HL-60/S4 treated with phorbol 12-myristate 13-acetate at 8.2 ng/mL for 4 days and 3 days (cell line): Measurements from ENCODE around the gene ZNF3.

Experiments used
- in situ Hi-C: fragments of 300-500 bp; cut with MboI; formaldehyde crosslinking; loops from 2 replicates; pipeline ENCODE4 v1.15.0; 2022; ENCODE audit warnings: low sequenced_read_pairs

The ZNF3 gene

GRCh38 chr7:100081535-100082102 lies at the start of gene ZNF3:
TSS of gene ZNF3 (minus strand) at chr7:100081723. CDS start at chr7:100077357, 4,366 bp downstream.
- in situ Hi-C loops = no loop called here

DNA sequence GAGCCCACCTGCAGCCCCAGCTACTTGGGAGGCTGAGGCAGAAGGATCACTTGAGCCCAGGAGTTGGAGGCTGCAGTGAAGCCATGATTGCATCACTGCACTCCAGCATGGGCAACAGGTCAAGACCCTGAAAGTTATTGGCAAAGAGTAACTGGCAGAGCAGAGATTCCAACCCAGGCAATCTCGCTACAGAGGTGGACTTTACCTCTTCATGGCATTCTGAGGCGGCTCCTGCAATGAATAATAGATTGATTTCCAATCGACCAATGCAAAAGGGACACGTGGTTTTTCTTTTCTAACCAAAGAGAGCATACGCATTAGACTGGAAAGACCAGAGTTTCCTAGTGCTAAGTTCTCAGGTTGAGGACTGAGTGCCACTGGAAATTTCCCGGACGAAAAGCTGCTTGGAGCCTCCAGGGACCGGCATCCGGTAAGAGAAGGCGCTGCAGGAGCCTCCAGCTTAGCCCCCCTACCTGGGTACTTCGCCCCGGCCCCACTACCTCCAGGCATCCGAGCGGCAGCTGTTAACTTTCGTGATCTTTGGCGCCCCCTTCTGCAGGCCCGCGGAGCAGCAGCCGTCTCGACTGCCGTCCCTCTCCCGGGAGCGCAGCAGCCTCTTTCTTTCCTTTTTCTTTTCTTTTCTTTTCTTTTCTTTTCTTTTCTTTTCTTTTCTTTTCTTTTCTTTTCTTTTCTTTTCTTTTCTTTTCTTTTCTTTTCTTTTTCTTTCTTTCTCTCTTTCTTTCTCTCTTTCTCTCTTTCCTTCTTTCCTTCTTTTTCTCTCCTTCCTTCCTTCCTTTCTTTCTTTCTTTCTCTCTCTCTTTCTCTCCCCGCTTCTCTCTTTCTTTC lies 49.3 kb upstream of the ZNF3 start:
- in situ Hi-C loops = loop anchor here (10.0 kb wide), 1 partner anchor 74 kb away; no protein-coding TSS in a partner anchor

- in situ Hi-C loops = loop anchor here (10.0 kb wide), 1 partner anchor 75 kb away; no protein-coding TSS in a partner anchor
These were observed 48.7 kb upstream of the ZNF3 start for GRCh38 chr7:100130220-100130607.

GRCh38 chr7:100128637-100128963 lies 47.1 kb upstream of the ZNF3 start:
- in situ Hi-C loops = no loop called here

DNA sequence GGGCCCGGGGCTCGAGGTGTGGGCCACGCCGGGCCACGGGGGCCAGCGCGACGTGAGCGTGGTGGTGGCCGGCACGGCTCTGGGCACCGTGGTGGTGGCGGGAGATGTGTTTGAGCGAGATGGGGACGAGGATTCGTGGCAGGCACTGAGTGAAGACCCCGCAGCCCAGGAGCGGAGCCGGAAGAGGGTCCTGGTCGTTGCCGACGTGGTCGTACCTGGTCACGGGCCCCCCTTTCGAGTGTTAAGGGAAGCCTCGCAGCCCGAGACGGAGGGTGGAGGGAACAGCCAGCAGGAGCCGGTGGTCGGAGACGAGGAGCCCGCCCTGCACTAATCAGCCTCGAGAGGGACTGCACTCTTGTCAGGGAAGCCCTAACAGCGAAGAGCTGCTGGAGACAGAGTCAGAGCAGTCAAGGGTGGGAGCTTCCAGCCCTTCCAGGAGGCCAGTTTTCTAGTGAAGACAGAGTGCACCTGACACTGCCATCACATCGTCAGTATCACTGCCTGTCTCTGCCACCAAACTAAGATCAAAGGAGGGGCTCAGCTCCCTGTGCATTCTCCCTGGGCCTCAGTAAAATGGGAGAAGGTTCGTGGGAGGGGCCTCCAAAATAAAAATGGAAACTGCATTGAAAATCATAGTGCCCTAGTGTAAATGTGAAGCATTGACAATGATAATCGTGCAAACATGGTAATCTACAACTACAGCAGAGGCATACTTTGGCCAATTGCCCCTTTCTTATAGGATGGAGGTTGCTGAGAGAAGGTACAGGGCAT lies 46.5 kb upstream of the ZNF3 start:
- in situ Hi-C loops = no loop called here

GRCh38 chr7:100126931-100127865 lies 45.7 kb upstream of the ZNF3 start, which contains the start of gene MBLAC1:
TSS of gene MBLAC1 (plus strand) at chr7:100126967. CDS start at chr7:100127396, 429 bp downstream.
- in situ Hi-C loops = no loop called here

GRCh38 chr7:100126239-100126930 lies 44.9 kb upstream of the ZNF3 start:
- in situ Hi-C loops = no loop called here

- in situ Hi-C loops = no loop called here
These were observed 43.0 kb upstream of the ZNF3 start for GRCh38 chr7:100124301-100125230.

DNA sequence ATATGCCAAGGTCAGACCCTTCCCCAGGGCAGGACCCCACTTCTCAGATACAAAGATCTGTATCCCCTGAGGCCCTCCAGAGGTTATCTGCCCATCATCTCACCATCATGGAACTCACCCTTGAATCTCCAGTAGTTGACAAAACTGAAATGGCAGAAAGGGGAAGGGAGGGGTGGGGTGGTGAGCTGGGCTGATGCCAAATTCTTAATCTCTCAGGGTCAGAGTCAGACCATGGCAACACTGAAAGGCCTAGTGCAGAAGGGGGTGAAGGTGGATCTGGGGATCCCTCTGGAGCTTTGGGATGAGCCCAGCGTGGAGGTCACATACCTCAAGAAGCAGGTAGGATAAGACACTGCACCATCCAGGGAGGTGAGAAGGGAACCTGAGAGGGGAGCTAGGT lies 41.0 kb upstream of the ZNF3 start:
- in situ Hi-C loops = no loop called here

- in situ Hi-C loops = no loop called here
These were observed 40.5 kb upstream of the ZNF3 start for GRCh38 chr7:100122067-100122466.

DNA sequence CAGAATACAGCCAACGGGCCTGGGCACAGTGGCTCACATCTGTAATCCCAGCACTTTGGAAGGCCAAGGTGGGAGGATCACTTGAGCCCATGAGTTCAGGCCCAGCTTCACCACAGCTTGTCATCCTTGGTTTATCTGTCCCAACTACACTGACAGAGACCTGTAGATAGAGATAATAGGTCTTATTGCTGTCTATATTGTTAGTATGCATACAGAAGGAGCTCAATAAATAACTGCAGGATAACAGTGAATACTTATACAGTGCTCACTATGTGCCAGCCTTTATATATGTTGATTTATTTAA lies 39.2 kb upstream of the ZNF3 start:
- in situ Hi-C loops = no loop called here

GRCh38 chr7:100119970-100120732 lies 38.6 kb upstream of the ZNF3 start:
- in situ Hi-C loops = no loop called here

DNA sequence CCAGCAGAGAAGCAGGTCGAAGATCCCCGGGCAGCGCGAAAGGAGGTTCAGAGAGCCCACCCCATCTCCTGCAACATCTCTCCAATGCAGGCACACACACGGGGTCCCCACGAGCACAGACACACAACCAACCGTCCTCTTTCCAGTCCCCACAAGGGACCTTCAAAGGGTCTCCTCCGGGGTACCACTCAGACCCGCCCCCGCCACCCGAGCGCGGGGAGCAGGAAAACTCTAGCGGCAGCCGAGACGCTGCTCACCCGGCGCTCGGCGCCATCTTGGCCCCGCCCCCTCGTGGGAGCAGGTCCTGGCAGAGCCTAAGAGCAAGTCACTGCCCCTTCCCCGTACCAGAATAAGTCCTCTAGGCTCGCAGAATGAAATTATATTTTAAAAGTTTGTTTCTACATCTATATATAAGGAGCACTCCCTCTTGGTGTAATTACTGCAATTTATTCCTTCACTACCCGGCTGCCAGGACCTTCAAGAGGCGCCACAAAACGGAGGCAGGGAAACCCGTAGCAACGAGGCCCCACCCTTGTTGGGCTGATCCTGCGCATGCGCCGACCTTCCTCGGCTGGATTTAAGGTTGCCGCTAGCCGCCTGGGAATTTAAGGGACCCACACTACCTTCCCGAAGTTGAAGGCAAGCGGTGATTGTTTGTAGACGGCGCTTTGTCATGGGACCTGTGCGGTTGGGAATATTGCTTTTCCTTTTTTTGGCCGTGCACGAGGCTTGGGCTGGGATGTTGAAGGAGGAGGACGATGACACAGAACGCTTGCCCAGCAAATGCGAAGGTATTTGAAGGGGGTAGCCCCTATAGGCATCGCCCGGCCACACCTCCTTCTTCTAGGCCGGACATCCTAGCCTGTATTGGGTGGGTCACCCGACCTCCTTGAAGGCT lies 37.8 kb upstream of the ZNF3 start, which contains the start of the genes CNPY4 and TAF6:
Gene CNPY4, plus strand, starts transcription at position 563 of the 898 bp plus-strand sequence. Its CDS starts 111 bp downstream, at position 674.
Gene TAF6, minus strand, starts transcription at position 287 of the 898 bp plus-strand sequence. CDS start 5,149 bp downstream, outside the sequence.
- in situ Hi-C loops = no loop called here

DNA sequence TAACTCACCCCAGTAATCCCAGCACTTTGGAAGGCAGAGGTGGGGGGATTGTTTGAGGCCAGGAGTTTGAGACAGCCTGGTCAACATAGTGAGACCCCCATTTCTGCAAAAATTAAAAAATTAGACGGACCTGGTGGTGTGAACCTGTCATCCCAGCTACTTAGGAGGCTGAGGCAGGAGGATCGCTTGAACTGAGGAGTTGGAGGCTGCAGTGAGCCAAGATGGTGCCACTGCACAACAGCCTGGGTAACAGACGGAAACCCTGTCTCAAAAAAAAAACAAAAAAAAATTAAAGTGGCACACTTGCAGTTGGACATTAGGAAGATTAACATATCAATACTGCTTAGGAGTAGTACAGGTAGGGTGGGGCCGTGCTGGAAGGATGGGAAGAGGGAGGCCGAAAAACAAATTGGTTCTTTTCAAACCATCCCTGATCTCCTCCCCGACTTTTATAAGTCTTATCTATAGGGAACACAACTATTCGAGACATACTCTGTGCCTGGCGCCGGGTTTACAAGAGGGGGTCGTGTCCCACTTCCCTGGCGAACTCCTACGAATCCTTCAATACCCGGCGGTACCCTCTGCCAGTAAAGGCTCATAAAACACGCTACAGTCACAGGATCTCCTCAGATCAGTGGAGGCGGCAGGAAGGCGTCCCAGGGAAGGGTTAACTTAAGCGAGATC lies 37.0 kb upstream of the ZNF3 start:
- in situ Hi-C loops = no loop called here

DNA sequence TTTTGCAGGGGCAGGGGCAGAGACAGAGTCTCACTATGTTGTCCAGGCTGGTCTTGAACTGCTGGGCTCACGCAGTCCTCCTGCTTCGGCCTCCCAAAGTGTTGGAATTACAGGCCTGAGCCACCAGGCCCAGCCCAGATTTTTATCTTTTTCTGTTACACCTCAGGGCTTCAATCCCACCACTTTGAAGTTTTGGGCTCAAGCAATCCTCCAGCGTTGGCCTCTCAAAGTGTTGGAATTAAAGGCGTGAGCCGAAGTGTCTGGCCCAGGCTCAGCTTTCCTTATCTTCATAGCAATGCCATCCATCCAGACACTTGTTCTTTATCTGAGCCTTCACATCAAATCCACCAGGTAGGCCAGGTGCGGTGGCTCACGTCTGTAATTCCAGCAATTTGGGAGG lies 33.5 kb upstream of the ZNF3 start:
- in situ Hi-C loops = no loop called here

DNA sequence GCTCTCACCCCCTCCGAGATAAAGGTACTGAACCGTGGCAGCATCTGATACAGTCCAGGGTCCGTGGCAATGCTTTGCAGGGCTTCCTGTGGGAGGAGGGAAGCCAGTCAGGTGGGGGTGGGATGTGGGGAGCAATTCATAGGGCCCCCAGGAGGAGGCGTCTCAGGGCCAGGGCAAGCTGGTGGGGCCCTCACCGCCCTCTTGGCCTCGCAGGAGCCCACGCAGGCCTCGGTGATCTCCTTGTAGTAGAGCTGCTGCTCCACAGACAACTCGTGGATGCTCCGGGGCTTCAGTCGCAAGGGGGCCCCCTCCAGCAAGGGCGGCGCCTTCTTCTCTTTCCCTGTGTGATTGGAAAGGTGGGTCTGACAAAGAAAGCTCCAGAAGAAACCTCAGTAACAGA lies 30.4 kb upstream of the ZNF3 start:
- in situ Hi-C loops = no loop called here
